Measurements from ENCODE around the gene PPARD.

The PPARD gene

GRCh38 chr6:35341557-35341956, 801 bp upstream of the PPARD start:
- no peaks in the 10 kb centered on the region for H3K9me3 ChIP-seq (ENCODE audit: control insufficient read depth in 1 of 2, low read length in 2 of 2)
- H3K4me1 ChIP-seq (ENCODE audit: control insufficient read depth in 1 of 2, insufficient read depth in 2 of 2, low read length in 2 of 2), result peaks cover 6 to 15% of the 10 kb centered on the region in 2 donors
- no peaks in the 10 kb centered on the region for H3K27me3 ChIP-seq (ENCODE audit: low read depth, low read length)
- no peak overlapping the region for H3K4me3 ChIP-seq (ENCODE audit: low read depth in 1 of 2, low read length in 2 of 2)
- H3K36me3 ChIP-seq (ENCODE audit: control insufficient read depth in 1 of 2, insufficient read depth in 2 of 2, low read length in 2 of 2), result peaks cover 0 to 6% of the 10 kb centered on the region in 2 donors
- no peak overlapping the region for H3K27ac ChIP-seq (ENCODE audit: low read length)

GRCh38 chr6:35343092-35343834, 905 bp downstream of the PPARD start:
- no peaks in the 10 kb centered on the region for H3K9me3 ChIP-seq (ENCODE audit: control insufficient read depth in 1 of 2, low read length in 2 of 2)
- peak overlapping the region; percentile 62 to 66 for H3K4me3 ChIP-seq (ENCODE audit: low read depth in 1 of 2, low read length in 2 of 2)
- H3K36me3 ChIP-seq (ENCODE audit: control insufficient read depth in 1 of 2, insufficient read depth in 2 of 2, low read length in 2 of 2), result peaks cover 0 to 14% of the 10 kb centered on the region in 2 donors
- no peaks in the 10 kb centered on the region for H3K27me3 ChIP-seq (ENCODE audit: low read depth, low read length)
- peaks cover 6 to 15% of the 10 kb centered on the region in 2 donors for H3K4me1 ChIP-seq (ENCODE audit: control insufficient read depth in 1 of 2, insufficient read depth in 2 of 2, low read length in 2 of 2)
- H3K27ac ChIP-seq (ENCODE audit: low read length), result peak overlapping the region; percentile 52

GRCh38 chr6:35343835-35344550, 1.6 kb downstream of the PPARD start:
- H3K36me3 ChIP-seq (ENCODE audit: control insufficient read depth in 1 of 2, insufficient read depth in 2 of 2, low read length in 2 of 2), result peaks cover 0 to 19% of the 10 kb centered on the region in 2 donors
- no peaks in the 10 kb centered on the region for H3K9me3 ChIP-seq (ENCODE audit: control insufficient read depth in 1 of 2, low read length in 2 of 2)
- peak overlapping the region; percentile 62 to 66 for H3K4me3 ChIP-seq (ENCODE audit: low read depth in 1 of 2, low read length in 2 of 2)
- H3K4me1 ChIP-seq (ENCODE audit: control insufficient read depth in 1 of 2, insufficient read depth in 2 of 2, low read length in 2 of 2), result peaks cover 10 to 20% of the 10 kb centered on the region in 2 donors
- H3K27me3 ChIP-seq (ENCODE audit: low read depth, low read length), result no peaks in the 10 kb centered on the region
- peak overlapping the region; percentile 52 for H3K27ac ChIP-seq (ENCODE audit: low read length)

- Histone ChIP-seq H3K36me3 (ENCODE audit: control insufficient read depth in 1 of 2, insufficient read depth in 2 of 2, low read length in 2 of 2) (peaks cover 14 to 24% of the 10 kb centered on the region in 2 donors), H3K27me3 (ENCODE audit: low read depth, low read length) (no peaks in the 10 kb centered on the region), H3K4me3 (ENCODE audit: low read depth in 1 of 2, low read length in 2 of 2) (no peak overlapping the region), H3K4me1 (ENCODE audit: control insufficient read depth in 1 of 2, insufficient read depth in 2 of 2, low read length in 2 of 2) (peaks cover 4 to 13% of the 10 kb centered on the region in 2 donors), H3K27ac (ENCODE audit: low read length) (no peak overlapping the region), H3K9me3 (ENCODE audit: control insufficient read depth in 1 of 2, low read length in 2 of 2) (no peaks in the 10 kb centered on the region)
Measured at GRCh38 chr6:35351422-35351821, 9.1 kb downstream of the PPARD start.

- no peaks in the 10 kb centered on the region for H3K9me3 ChIP-seq (ENCODE audit: control insufficient read depth in 1 of 2, low read length in 2 of 2)
- peaks cover 14 to 19% of the 10 kb centered on the region in 2 donors for H3K36me3 ChIP-seq (ENCODE audit: control insufficient read depth in 1 of 2, insufficient read depth in 2 of 2, low read length in 2 of 2)
Measured at GRCh38 chr6:35352735-35353134, 10.4 kb downstream of the PPARD start.

GRCh38 chr6:35354361-35355135, 12.2 kb downstream of the PPARD start:
- Histone ChIP-seq H3K36me3 (ENCODE audit: control insufficient read depth in 1 of 2, insufficient read depth in 2 of 2, low read length in 2 of 2) (peaks cover 12 to 14% of the 10 kb centered on the region in 2 donors), H3K27ac (ENCODE audit: low read length) (no peak overlapping the region), H3K27me3 (ENCODE audit: low read depth, low read length) (no peaks in the 10 kb centered on the region), H3K4me1 (ENCODE audit: control insufficient read depth in 1 of 2, insufficient read depth in 2 of 2, low read length in 2 of 2) (peaks cover 0 to 26% of the 10 kb centered on the region in 2 donors), H3K4me3 (ENCODE audit: low read depth in 1 of 2, low read length in 2 of 2) (no peak overlapping the region), H3K9me3 (ENCODE audit: control insufficient read depth in 1 of 2, low read length in 2 of 2) (no peaks in the 10 kb centered on the region)

More at GRCh38 chr6:35352735-35353134, 10.4 kb downstream of the PPARD start:
- Histone ChIP-seq H3K4me1 (ENCODE audit: control insufficient read depth in 1 of 2, insufficient read depth in 2 of 2, low read length in 2 of 2) (peaks cover 4 to 16% of the 10 kb centered on the region in 2 donors), H3K27ac (ENCODE audit: low read length) (no peak overlapping the region), H3K4me3 (ENCODE audit: low read depth in 1 of 2, low read length in 2 of 2) (no peak overlapping the region), H3K27me3 (ENCODE audit: low read depth, low read length) (no peaks in the 10 kb centered on the region)

GRCh38 chr6:35356391-35356790, 14.0 kb downstream of the PPARD start:
- Histone ChIP-seq H3K36me3 (ENCODE audit: control insufficient read depth in 1 of 2, insufficient read depth in 2 of 2, low read length in 2 of 2) (peaks cover 12 to 14% of the 10 kb centered on the region in 2 donors), H3K4me3 (ENCODE audit: low read depth in 1 of 2, low read length in 2 of 2) (no peak overlapping the region), H3K27ac (ENCODE audit: low read length) (no peak overlapping the region), H3K27me3 (ENCODE audit: low read depth, low read length) (no peaks in the 10 kb centered on the region), H3K9me3 (ENCODE audit: control insufficient read depth in 1 of 2, low read length in 2 of 2) (no peaks in the 10 kb centered on the region), H3K4me1 (ENCODE audit: control insufficient read depth in 1 of 2, insufficient read depth in 2 of 2, low read length in 2 of 2) (peaks cover 8 to 40% of the 10 kb centered on the region in 2 donors)

- Histone ChIP-seq H3K27ac (ENCODE audit: low read length) (no peak overlapping the region), H3K27me3 (ENCODE audit: low read depth, low read length) (no peaks in the 10 kb centered on the region), H3K36me3 (ENCODE audit: control insufficient read depth in 1 of 2, insufficient read depth in 2 of 2, low read length in 2 of 2) (peaks cover 11 to 12% of the 10 kb centered on the region in 2 donors), H3K4me3 (ENCODE audit: low read depth in 1 of 2, low read length in 2 of 2) (no peak overlapping the region), H3K4me1 (ENCODE audit: control insufficient read depth in 1 of 2, insufficient read depth in 2 of 2, low read length in 2 of 2) (peaks cover 8 to 40% of the 10 kb centered on the region in 2 donors), H3K9me3 (ENCODE audit: control insufficient read depth in 1 of 2, low read length in 2 of 2) (no peaks in the 10 kb centered on the region)
Measured at GRCh38 chr6:35357677-35358076, 15.3 kb downstream of the PPARD start.

GRCh38 chr6:35358086-35358485, 15.7 kb downstream of the PPARD start:
- Histone ChIP-seq H3K27me3 (ENCODE audit: low read depth, low read length) (no peaks in the 10 kb centered on the region), H3K36me3 (ENCODE audit: control insufficient read depth in 1 of 2, insufficient read depth in 2 of 2, low read length in 2 of 2) (peaks cover 7 to 12% of the 10 kb centered on the region in 2 donors), H3K9me3 (ENCODE audit: control insufficient read depth in 1 of 2, low read length in 2 of 2) (no peaks in the 10 kb centered on the region), H3K4me1 (ENCODE audit: control insufficient read depth in 1 of 2, insufficient read depth in 2 of 2, low read length in 2 of 2) (peaks cover 8 to 40% of the 10 kb centered on the region in 2 donors), H3K27ac (ENCODE audit: low read length) (no peak overlapping the region), H3K4me3 (ENCODE audit: low read depth in 1 of 2, low read length in 2 of 2) (no peak overlapping the region)

- H3K36me3 ChIP-seq (ENCODE audit: control insufficient read depth in 1 of 2, insufficient read depth in 2 of 2, low read length in 2 of 2), result peaks cover 4 to 12% of the 10 kb centered on the region in 2 donors
- no peaks in the 10 kb centered on the region for H3K9me3 ChIP-seq (ENCODE audit: control insufficient read depth in 1 of 2, low read length in 2 of 2)
- no peaks in the 10 kb centered on the region for H3K27me3 ChIP-seq (ENCODE audit: low read depth, low read length)
- H3K4me1 ChIP-seq (ENCODE audit: control insufficient read depth in 1 of 2, insufficient read depth in 2 of 2, low read length in 2 of 2), result peaks cover 8 to 40% of the 10 kb centered on the region in 2 donors
- H3K27ac ChIP-seq (ENCODE audit: low read length), result no peak overlapping the region
- H3K4me3 ChIP-seq (ENCODE audit: low read depth in 1 of 2, low read length in 2 of 2), result no peak overlapping the region
Measured at GRCh38 chr6:35359346-35359743, 17.0 kb downstream of the PPARD start.

Measured in muscle layer of duodenum (tissue), 2 donors.